GM21526 (cell line): ENCODE results near the gene BANP.
"Not testable (repeated sequence)": the region's sequence is repeated elsewhere in the genome, so short reads cannot be mapped to it uniquely, and the experiment has no call there.

Experiments
- ATAC-seq: cut with Tn5 transposase; IDR thresholded peaks from one replicate; pipeline ENCODE4 v1.9.1; 2021; ENCODE audit warnings: moderate library complexity; ENCODE audit not compliant: unreplicated experiment, low FRiP score

The BANP gene

GRCh38 chr16:87950765-87951551, at the start of gene BANP:
Gene BANP (plus strand): TSS chr16:87951434. CDS start chr16:87975116, 23,682 bp downstream.
- peak; percentile 80 for ATAC-seq

- not testable (repeated sequence) for ATAC-seq
Measured at GRCh38 chr16:87904963-87905362, 46.3 kb upstream of the BANP start.

GRCh38 chr16:87905521-87905920, 45.7 kb upstream of the BANP start:
- ATAC-seq: not testable (repeated sequence)

GRCh38 chr16:87908101-87908500, 43.1 kb upstream of the BANP start:
- ATAC-seq: not testable (repeated sequence)

GRCh38 chr16:87909203-87909935, 41.9 kb upstream of the BANP start:
- ATAC-seq: peak; percentile 65

- ATAC-seq: not testable (repeated sequence)
Measured at GRCh38 chr16:87911106-87911763, 40.0 kb upstream of the BANP start.

GRCh38 chr16:87912691-87913090, 38.5 kb upstream of the BANP start:
- not testable (repeated sequence) for ATAC-seq

- ATAC-seq: not testable (repeated sequence)
Measured at GRCh38 chr16:87914021-87914725, 37.1 kb upstream of the BANP start.

- ATAC-seq: no peak
Measured at GRCh38 chr16:87914812-87915211, 36.4 kb upstream of the BANP start.

- no peak for ATAC-seq
Measured at GRCh38 chr16:87917503-87917902, 33.7 kb upstream of the BANP start.

GRCh38 chr16:87918338-87918737, 32.9 kb upstream of the BANP start:
- no peak for ATAC-seq

- no peak for ATAC-seq
Measured at GRCh38 chr16:87918866-87919680, 32.2 kb upstream of the BANP start.

- no peak for ATAC-seq
Measured at GRCh38 chr16:87919681-87919994, 31.6 kb upstream of the BANP start.

GRCh38 chr16:87921236-87921773, 29.9 kb upstream of the BANP start:
- ATAC-seq: no peak

GRCh38 chr16:87922250-87922871, 28.9 kb upstream of the BANP start:
- no peak for ATAC-seq

- ATAC-seq: no peak
Measured at GRCh38 chr16:87924041-87924810, 27.0 kb upstream of the BANP start.

GRCh38 chr16:87924811-87925670, 26.2 kb upstream of the BANP start:
- no peak for ATAC-seq
